ENCODE results near the gene KRT1. TPM values are rescaled to one million over a fixed set of nuclear protein-coding genes. Genes with fewer than 3 reads are reported as not detected.

Gene KRT1
- total RNA-seq, 1 donor from 2014 or later = not detected

GRCh38 chr12:52724384-52724783, 44.2 kb upstream of the KRT1 start:
- H3K9me3 Mint-ChIP-seq (ENCODE audit: unreplicated experiment) = no peaks in the 10 kb centered on the region
- H3K27ac Mint-ChIP-seq (ENCODE audit: unreplicated experiment) = no peak overlapping the region
- no peak overlapping the region for H3K4me3 Mint-ChIP-seq (ENCODE audit: unreplicated experiment)
- no peaks in the 10 kb centered on the region for H3K36me3 Mint-ChIP-seq (ENCODE audit: low read depth, unreplicated experiment)
- no peak for DNase-seq (ENCODE audit: low spot score)
- no peaks in the 10 kb centered on the region for H3K4me1 Mint-ChIP-seq (ENCODE audit: unreplicated experiment)
- TF ChIP-seq CTCF (IDR thresholded peaks at IDR 0.05; ENCODE audit: unreplicated experiment) = no peak
- peaks cover 6% of the 10 kb centered on the region for H3K27me3 Mint-ChIP-seq (ENCODE audit: unreplicated experiment)

GRCh38 chr12:52722680-52723079, 42.5 kb upstream of the KRT1 start:
- no peak overlapping the region for H3K4me3 Mint-ChIP-seq (ENCODE audit: unreplicated experiment)
- no peak for TF ChIP-seq CTCF (IDR thresholded peaks at IDR 0.05; ENCODE audit: unreplicated experiment)
- H3K36me3 Mint-ChIP-seq (ENCODE audit: low read depth, unreplicated experiment) = no peaks in the 10 kb centered on the region
- no peaks in the 10 kb centered on the region for H3K9me3 Mint-ChIP-seq (ENCODE audit: unreplicated experiment)
- H3K4me1 Mint-ChIP-seq (ENCODE audit: unreplicated experiment) = no peaks in the 10 kb centered on the region
- H3K27ac Mint-ChIP-seq (ENCODE audit: unreplicated experiment) = no peak overlapping the region
- no peak for DNase-seq (ENCODE audit: low spot score)
- H3K27me3 Mint-ChIP-seq (ENCODE audit: unreplicated experiment) = peaks cover 6% of the 10 kb centered on the region

- TF ChIP-seq CTCF (IDR thresholded peaks at IDR 0.05; ENCODE audit: unreplicated experiment) = no peak
- Mint-ChIP-seq H3K9me3 (ENCODE audit: unreplicated experiment) (no peaks in the 10 kb centered on the region), H3K27me3 (ENCODE audit: unreplicated experiment) (peaks cover 6% of the 10 kb centered on the region), H3K27ac (ENCODE audit: unreplicated experiment) (peak overlapping the region; percentile 24), H3K4me3 (ENCODE audit: unreplicated experiment) (no peak overlapping the region), H3K4me1 (ENCODE audit: unreplicated experiment) (no peaks in the 10 kb centered on the region), H3K36me3 (ENCODE audit: low read depth, unreplicated experiment) (no peaks in the 10 kb centered on the region)
- no peak for DNase-seq (ENCODE audit: low spot score)
Observed at GRCh38 chr12:52721838-52722470, 41.7 kb upstream of the KRT1 start.

- peaks cover 16% of the 10 kb centered on the region for H3K27me3 Mint-ChIP-seq (ENCODE audit: unreplicated experiment)
- no peaks in the 10 kb centered on the region for H3K36me3 Mint-ChIP-seq (ENCODE audit: low read depth, unreplicated experiment)
- no peaks in the 10 kb centered on the region for H3K4me1 Mint-ChIP-seq (ENCODE audit: unreplicated experiment)
- peaks cover 4% of the 10 kb centered on the region for H3K9me3 Mint-ChIP-seq (ENCODE audit: unreplicated experiment)
- TF ChIP-seq CTCF (IDR thresholded peaks at IDR 0.05; ENCODE audit: unreplicated experiment) = no peak
- no peak overlapping the region for H3K4me3 Mint-ChIP-seq (ENCODE audit: unreplicated experiment)
- no peak overlapping the region for H3K27ac Mint-ChIP-seq (ENCODE audit: unreplicated experiment)
- DNase-seq (ENCODE audit: low spot score) = no peak
Observed at GRCh38 chr12:52720365-52720886, 40.2 kb upstream of the KRT1 start.

GRCh38 chr12:52716061-52716460, 35.9 kb upstream of the KRT1 start:
- Mint-ChIP-seq H3K4me3 (ENCODE audit: unreplicated experiment) (no peak overlapping the region), H3K9me3 (ENCODE audit: unreplicated experiment) (peaks cover 4% of the 10 kb centered on the region), H3K27ac (ENCODE audit: unreplicated experiment) (no peak overlapping the region), H3K4me1 (ENCODE audit: unreplicated experiment) (peaks cover 7% of the 10 kb centered on the region), H3K36me3 (ENCODE audit: low read depth, unreplicated experiment) (no peaks in the 10 kb centered on the region), H3K27me3 (ENCODE audit: unreplicated experiment) (peaks cover 17% of the 10 kb centered on the region)
- TF ChIP-seq CTCF (IDR thresholded peaks at IDR 0.05; ENCODE audit: unreplicated experiment) = no peak
- no peak for DNase-seq (ENCODE audit: low spot score)

Data from endothelial cell (in vitro differentiated cells).